SU-DHL-6 (cell line): Measurements from ENCODE around the gene GABRQ.

Experiments
- H2AFZ ChIP-seq: fragments of 200-600 bp; sonication (generic); 2 replicates; pipeline ENCODE4 v1.6.1; 2014; ENCODE audit warnings: low read depth, mild to moderate bottlenecking, moderate library complexity, mixed read lengths, antibody characterized with exemption, low read length; ENCODE audit not compliant: severe bottlenecking
- H3F3A ChIP-seq: fragments of 200-600 bp; shearing (Covaris generic); 2 replicates; pipeline ENCODE4 v1.6.0; 2016; ENCODE audit warnings: antibody characterized with exemption, mild to moderate bottlenecking; ENCODE audit not compliant: insufficient read depth
- H3K27ac ChIP-seq: fragments of 200-600 bp; sonication (generic); 2 replicates; pipeline ENCODE4 v1.5.1; 2016; ENCODE audit warnings: low read depth, mild to moderate bottlenecking, low read length, moderate library complexity, mixed read lengths
- H3K27me3 ChIP-seq: fragments of 200-600 bp; sonication (generic), shearing (Covaris generic); 2 replicates; pipeline ENCODE4 v1.6.0; 2014; ENCODE audit warnings: mild to moderate bottlenecking, low read length
- H3K36me3 ChIP-seq: fragments of 200-600 bp; sonication (generic); 2 replicates; pipeline ENCODE4 v1.6.1; 2014; ENCODE audit warnings: mild to moderate bottlenecking, low read length, mixed read lengths
- H3K4me2 ChIP-seq: fragments of 300-600, 200-600 bp; shearing (Covaris generic), sonication (generic); 2 replicates; pipeline ENCODE4 v1.6.0; 2014; ENCODE audit warnings: low read length, low read depth, mild to moderate bottlenecking; ENCODE audit not compliant: poor library complexity, severe bottlenecking
- H3K4me3 ChIP-seq: fragments of 200-600 bp; sonication (generic); 2 replicates; pipeline ENCODE4 v1.5.1; 2014; ENCODE audit warnings: antibody characterized with exemption, low read length, mild to moderate bottlenecking, mixed read lengths; ENCODE audit not compliant: insufficient read depth, poor library complexity, severe bottlenecking
- H3K79me2 ChIP-seq: fragments of 200-600 bp; sonication (generic); 2 replicates; pipeline ENCODE4 v1.6.1; 2014; ENCODE audit warnings: mild to moderate bottlenecking, low read length, moderate library complexity; ENCODE audit not compliant: insufficient read depth
- H3K9ac ChIP-seq: fragments of 200-600 bp; sonication (generic); 2 replicates; pipeline ENCODE4 v1.7.0; 2014; ENCODE audit warnings: mild to moderate bottlenecking, low read length
- H3K9me2 ChIP-seq: fragments of 200-600 bp; sonication (generic); replicated peaks from 2 replicates; pipeline ENCODE4 v1.6.1; 2014; ENCODE audit warnings: low read length; ENCODE audit not compliant: insufficient read depth
- H3K9me3 ChIP-seq: fragments of 200-600 bp; sonication (generic); 2 replicates; pipeline ENCODE4 v1.6.1; 2014; ENCODE audit warnings: low read length, mixed read lengths; ENCODE audit not compliant: insufficient read depth
- H4K20me1 ChIP-seq: fragments of 200-600 bp; sonication (generic); 2 replicates; pipeline ENCODE4 v1.6.1; 2014; ENCODE audit warnings: low read depth, mild to moderate bottlenecking, antibody characterized with exemption, low read length, moderate library complexity, mixed read lengths
- CTCF ChIP-seq: fragments of 200-600 bp; sonication (generic); IDR thresholded peaks from one replicate; pipeline ENCODE4 v1.5.1; 2017; ENCODE audit warnings: antibody characterized with exemption, mild to moderate bottlenecking, low read length, moderate library complexity; ENCODE audit not compliant: insufficient read depth, poor library complexity, severe bottlenecking
- EZH2phosphoT487 ChIP-seq: fragments of 200-600 bp; sonication (generic), shearing (Covaris generic); conservative IDR thresholded peaks from 2 replicates; pipeline ENCODE4 v1.6.1; 2018; ENCODE audit warnings: mild to moderate bottlenecking, antibody characterized with exemption, low read length, moderate library complexity, mixed read lengths

GABRQ gene

GRCh38 chrX:152647978-152648377, 10.3 kb downstream of the GABRQ start:
- no peak overlapping the region for H3K27ac ChIP-seq
- H3K9me2 ChIP-seq, result no peaks in the 10 kb centered on the region
- no peaks in the 10 kb centered on the region for H3F3A ChIP-seq
- H3K4me3 ChIP-seq, result no peak overlapping the region
- H3K9ac ChIP-seq, result no peak overlapping the region
- no peak overlapping the region for H3K4me2 ChIP-seq
- H4K20me1 ChIP-seq, result no peaks in the 10 kb centered on the region
- TF ChIP-seq CTCF (no peak), EZH2phosphoT487 (no peak)
- H3K9me3 ChIP-seq, result no peaks in the 10 kb centered on the region
- H3K79me2 ChIP-seq, result no peaks in the 10 kb centered on the region
- no peak overlapping the region for H2AFZ ChIP-seq
- no peaks in the 10 kb centered on the region for H3K27me3 ChIP-seq
- no peaks in the 10 kb centered on the region for H3K36me3 ChIP-seq

GRCh38 chrX:152652060-152652459, 14.4 kb downstream of the GABRQ start:
- Histone ChIP-seq H3K4me2 (no peak overlapping the region), H3K9me3 (no peaks in the 10 kb centered on the region), H3K4me3 (no peak overlapping the region), H3K9ac (no peak overlapping the region), H4K20me1 (no peaks in the 10 kb centered on the region), H2AFZ (no peak overlapping the region), H3K27me3 (no peaks in the 10 kb centered on the region), H3K27ac (no peak overlapping the region), H3F3A (no peaks in the 10 kb centered on the region), H3K79me2 (no peaks in the 10 kb centered on the region), H3K36me3 (no peaks in the 10 kb centered on the region), H3K9me2 (no peaks in the 10 kb centered on the region)
- TF ChIP-seq EZH2phosphoT487 (no peak), CTCF (no peak)

GRCh38 chrX:152652467-152652866, 14.8 kb downstream of the GABRQ start:
- H3K9me3 ChIP-seq, result no peaks in the 10 kb centered on the region
- H3K36me3 ChIP-seq, result no peaks in the 10 kb centered on the region
- no peaks in the 10 kb centered on the region for H3K27me3 ChIP-seq

More at GRCh38 chrX:152652467-152652866, 14.8 kb downstream of the GABRQ start:
- no peaks in the 10 kb centered on the region for H3F3A ChIP-seq
- H2AFZ ChIP-seq, result no peak overlapping the region
- H3K79me2 ChIP-seq, result no peaks in the 10 kb centered on the region
- no peaks in the 10 kb centered on the region for H3K9me2 ChIP-seq
- no peak overlapping the region for H3K4me2 ChIP-seq
- H4K20me1 ChIP-seq, result no peaks in the 10 kb centered on the region
- no peak overlapping the region for H3K27ac ChIP-seq
- H3K4me3 ChIP-seq, result no peak overlapping the region
- TF ChIP-seq CTCF, result no peak
- no peak for TF ChIP-seq EZH2phosphoT487
- H3K9ac ChIP-seq, result no peak overlapping the region
